ENCODE measurements around the gene PI4KA. TPM values are rescaled to one million over a fixed set of nuclear protein-coding genes. Genes with fewer than 3 reads are reported as not detected.
"Not testable (repeated sequence)": the region's sequence is repeated elsewhere in the genome, so short reads cannot be mapped to it uniquely, and the experiment has no call there.

Gene PI4KA
- total RNA-seq, 4 donors from 2014 or later = 42.5 to 81.3 (median 66.1) TPM

DNA sequence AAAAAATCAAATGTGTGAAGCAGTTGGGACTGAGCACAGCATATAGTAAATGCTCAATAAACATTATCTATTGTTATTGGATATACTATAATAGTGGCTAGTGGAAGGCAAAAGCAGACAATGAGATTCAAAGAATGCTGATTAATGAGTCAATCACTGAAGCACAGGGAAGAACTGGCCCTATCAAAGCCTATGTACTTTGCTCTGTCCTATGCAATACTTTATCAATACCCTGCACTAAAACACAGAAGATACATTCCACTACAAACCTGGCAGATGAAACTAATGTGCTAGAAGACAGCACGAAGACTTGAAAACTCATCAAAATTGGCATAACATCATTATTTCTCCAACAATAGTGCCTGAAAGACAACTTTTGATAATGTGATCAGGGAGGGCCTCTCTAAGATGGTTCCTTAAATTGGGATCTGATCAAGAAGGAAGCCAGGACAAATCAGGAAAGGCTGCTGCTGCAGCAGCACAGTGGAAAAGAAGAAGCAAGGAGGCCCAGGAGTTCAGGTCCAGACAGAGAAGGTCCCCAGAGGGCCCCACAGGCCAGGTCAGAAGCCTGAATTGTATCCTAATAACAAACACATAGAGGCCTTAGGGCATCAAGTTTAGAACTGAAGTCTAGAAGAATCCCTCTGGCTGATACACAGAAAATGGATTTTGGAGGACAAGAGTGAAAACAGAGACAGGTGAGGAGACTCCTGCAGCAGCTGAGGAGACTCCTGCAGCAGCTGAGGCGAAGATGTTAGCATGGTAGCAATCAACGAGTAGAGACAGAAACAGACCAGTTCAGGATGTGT, 18.6 kb downstream of the PI4KA start:
- no peak for DNase-seq (ENCODE audit: low spot score in 2 of 2)
- 82 to 85% methylated on average over 3 of the region's 3 CpGs for WGBS, 2 donors
- TF ChIP-seq CTCF (IDR thresholded peaks at IDR 0.05) (no peak), POLR2A (IDR thresholded peaks at IDR 0.05) (no peak)
- H3K4me3 ChIP-seq (ENCODE audit: low read depth, poor library complexity, severe bottlenecking) = no peak overlapping the region
- intact Hi-C loops (cut with DNase I; ENCODE audit: low total_unique reads) = no loop called here

DNA sequence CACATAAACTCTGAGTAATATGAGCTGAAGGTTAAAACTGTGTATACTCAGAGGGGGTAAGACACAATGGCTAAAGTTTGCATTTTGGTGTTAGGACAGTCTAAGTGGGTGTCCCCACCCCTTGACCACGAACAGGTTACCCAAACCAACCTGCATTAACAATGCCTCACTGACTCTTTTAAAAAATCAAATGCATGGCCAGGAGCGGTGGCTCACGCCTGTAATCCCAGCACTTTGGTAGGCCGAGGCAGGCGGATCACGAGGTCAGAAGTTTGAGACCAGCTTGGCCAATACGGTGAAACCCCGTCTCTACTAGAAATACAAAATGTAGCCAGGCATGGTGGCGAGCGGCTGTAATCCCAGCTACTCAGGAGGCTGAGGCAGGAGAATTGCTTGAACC, 19.3 kb downstream of the PI4KA start:
- WGBS, 2 donors = 96 to 98% methylated on average over 10 of the region's 10 CpGs
- H3K4me3 ChIP-seq (ENCODE audit: low read depth, poor library complexity, severe bottlenecking); DNase-seq (ENCODE audit: low spot score in 2 of 2); intact Hi-C loops (cut with DNase I; ENCODE audit: low total_unique reads): not testable (repeated sequence)

- WGBS, 2 donors = 93 to 97% methylated on average over 2 of the region's 2 CpGs
Observed at GRCh38 chr22:20836987-20837823, 21.4 kb downstream of the PI4KA start.

DNA sequence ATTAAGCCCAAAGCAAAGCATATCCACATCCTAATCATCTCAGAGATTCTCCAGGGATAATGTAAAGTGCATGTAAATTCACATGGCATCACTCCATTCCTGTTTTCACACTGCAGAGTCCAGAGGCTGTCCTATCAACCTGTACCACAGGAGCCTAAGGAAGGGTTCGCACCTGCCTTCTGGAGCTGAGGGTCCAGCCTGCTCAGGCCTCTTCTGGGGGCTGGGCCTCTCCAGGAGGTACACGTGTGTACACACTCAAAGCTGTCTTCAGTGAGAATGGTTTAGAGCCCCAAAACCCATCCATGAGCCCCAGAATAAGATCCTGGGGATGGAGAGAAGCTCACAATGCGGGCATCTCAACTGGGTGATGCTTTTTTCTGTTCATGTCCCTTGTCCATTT, 23.9 kb downstream of the PI4KA start:
- no peak overlapping the region for H3K4me3 ChIP-seq (ENCODE audit: low read depth, poor library complexity, severe bottlenecking)
- DNase-seq (ENCODE audit: low spot score in 2 of 2) = no peak
- intact Hi-C loops (cut with DNase I; ENCODE audit: low total_unique reads) = no loop called here
- TF ChIP-seq POLR2A (IDR thresholded peaks at IDR 0.05) (no peak), CTCF (IDR thresholded peaks at IDR 0.05) (no peak)
- WGBS, 2 donors = 93 to 98% methylated on average over 3 of the region's 3 CpGs

More at GRCh38 chr22:20836987-20837823, 21.4 kb downstream of the PI4KA start:
- no peak overlapping the region for H3K4me3 ChIP-seq (ENCODE audit: low read depth, poor library complexity, severe bottlenecking)
- TF ChIP-seq POLR2A (IDR thresholded peaks at IDR 0.05) = no peak
- TF ChIP-seq CTCF (IDR thresholded peaks at IDR 0.05) = no peak
- DNase-seq (ENCODE audit: low spot score in 2 of 2) = no peak
- intact Hi-C loops (cut with DNase I; ENCODE audit: low total_unique reads) = no loop called here

GRCh38 chr22:20834206-20834605, 24.4 kb downstream of the PI4KA start:
- H3K4me3 ChIP-seq (ENCODE audit: low read depth, poor library complexity, severe bottlenecking) = no peak overlapping the region
- DNase-seq (ENCODE audit: low spot score in 2 of 2) = no peak
- intact Hi-C loops (cut with DNase I; ENCODE audit: low total_unique reads) = no loop called here
- TF ChIP-seq CTCF (IDR thresholded peaks at IDR 0.05) (no peak), POLR2A (IDR thresholded peaks at IDR 0.05) (no peak)
- 88 to 95% methylated on average over 3 of the region's 3 CpGs for WGBS, 2 donors

DNA sequence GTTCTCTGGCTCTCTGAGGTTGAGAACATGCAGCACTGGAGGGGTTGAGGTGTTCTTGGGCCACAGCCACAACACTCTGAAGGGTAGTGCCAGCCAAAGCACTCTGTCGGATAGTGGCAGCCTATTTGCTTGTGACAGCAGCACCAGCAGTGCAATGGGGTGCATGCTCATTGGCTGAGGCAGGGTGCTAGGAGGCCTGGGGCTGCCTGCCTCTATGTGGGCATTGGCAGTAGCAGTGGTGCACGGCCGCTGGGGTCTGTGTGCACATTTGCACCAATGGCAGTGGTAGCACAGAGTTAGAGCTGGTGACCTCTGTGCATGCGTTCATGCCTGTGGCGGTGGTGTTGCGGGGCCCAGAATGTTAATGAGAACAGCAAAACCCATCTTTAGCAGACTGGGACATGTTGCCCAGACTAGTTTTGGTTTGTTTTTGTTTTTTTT, 25.4 kb downstream of the PI4KA start:
- 95 to 100% methylated on average over 6 of the region's 6 CpGs for WGBS, 2 donors
- no peak for TF ChIP-seq POLR2A (IDR thresholded peaks at IDR 0.05)
- TF ChIP-seq CTCF (IDR thresholded peaks at IDR 0.05) = no peak
- no peak for DNase-seq (ENCODE audit: low spot score in 2 of 2)
- no peak overlapping the region for H3K4me3 ChIP-seq (ENCODE audit: low read depth, poor library complexity, severe bottlenecking)
- intact Hi-C loops (cut with DNase I; ENCODE audit: low total_unique reads) = no loop called here
